H1 (cell line): ENCODE results near the gene HSD17B8. TPM values are rescaled to one million over a fixed set of nuclear protein-coding genes. Genes with fewer than 3 reads are reported as not detected.
A peak's percentile ranks its signal among the peaks of the same experiment; 100 is the strongest.

Source experiments
- CHD7 ChIP-seq: fragments of 300-600 bp; sonication (generic); IDR thresholded peaks from 2 replicates; pipeline ENCODE4 v1.7.1; 2012; ENCODE audit warnings: low read length, moderate library complexity, mild to moderate bottlenecking, inconsistent platforms; ENCODE audit not compliant: insufficient replicate concordance
- GABPA ChIP-seq: IDR thresholded peaks from 2 replicates; pipeline ENCODE4 v1.6.1; 2011; ENCODE audit warnings: mild to moderate bottlenecking, low read length, moderate library complexity, borderline replicate concordance; ENCODE audit not compliant: insufficient read depth
- JUN ChIP-seq: IDR thresholded peaks from 2 replicates; pipeline ENCODE4 v1.6.1; 2011; ENCODE audit warnings: low read depth, mild to moderate bottlenecking, improper control_type of control experiment, low read length
- KDM1A ChIP-seq: fragments of 200-600, 300-600 bp; sonication (generic); IDR thresholded peaks from 2 replicates; pipeline ENCODE4 v1.7.1; 2016; ENCODE audit warnings: mild to moderate bottlenecking, low read length, borderline replicate concordance
- POLR2A ChIP-seq, 2 experiments: IDR thresholded peaks; 1 replicate in 1 of 2; 2 replicates in 1 of 2; pipeline ENCODE4 v1.6.1; 2011; ENCODE audit warnings: low read depth in 2 of 2, low read length in 2 of 2, mild to moderate bottlenecking in 2 of 2; ENCODE audit errors: control extremely low read depth in 1 of 2
- SP4 ChIP-seq: IDR thresholded peaks from 2 replicates; pipeline ENCODE4 v1.6.1; 2012; ENCODE audit warnings: low read length, inconsistent platforms
- SUZ12 ChIP-seq: fragments of 200-600 bp; sonication (generic); IDR thresholded peaks from 2 replicates; pipeline ENCODE4 v1.6.1; 2012; ENCODE audit warnings: mild to moderate bottlenecking, inconsistent platforms, low read length, moderate library complexity, mixed read lengths
- TAF7 ChIP-seq: optimal IDR thresholded peaks from 2 replicates; pipeline ENCODE3; 2011; ENCODE audit warnings: low read depth, mild to moderate bottlenecking, inconsistent platforms, low read length, moderate library complexity, borderline replicate concordance
- TCF12 ChIP-seq: IDR thresholded peaks from 2 replicates; pipeline ENCODE4 v1.6.1; 2011; ENCODE audit warnings: low read depth, mild to moderate bottlenecking, low read length
- ZNF274 ChIP-seq: IDR thresholded peaks from 2 replicates; pipeline ENCODE4 v1.7.0; 2012; ENCODE audit warnings: low read length, borderline replicate concordance; ENCODE audit errors: extremely low read depth
- polyA plus RNA-seq, 7 experiments: library from polyadenylated mRNA; depleted of rRNA in 3 of 7; stranded (reverse) in 5 of 7; unstranded in 2 of 7; fragments of >200 nt in 5 of 7; fragments of 200-250 nt in 2 of 7; gene quantifications; 1 replicate in 5 of 7; 2 replicates in 1 of 7; 4 replicates in 1 of 7; pipeline versions ENCODE4 v1.2.1 to v1.2.3, GENCODE V29; 2011 to 2013; ENCODE audit warnings: missing spikeins in 2 of 7, mixed read lengths in 2 of 7
- total RNA-seq: library from RNA; stranded (reverse); fragmentation: NEBNext Ultra II Directional; extraction: Animal tissue kit (Norgen Biotek cat#: 25700); gene quantifications from 2 replicates; pipeline ENCODE4 v1.2.1, GENCODE V29; 2021

Gene HSD17B8
- total and polyA plus RNA-seq, 2 of the 8 experiments (the other 6 are each of a cell fraction or from before 2014, with no cell fraction given) = 3.3 to 17.1 TPM

GRCh38 chr6:33248932-33249731 is 44.7 kb downstream of the HSD17B8 start (continued):
- TF ChIP-seq CHD7 = no peak
- TF ChIP-seq TCF12 = no peak
- peak; percentile 3; the same call in 1 of the 2 replicates for TF ChIP-seq SUZ12
- TF ChIP-seq GABPA = no peak
- TF ChIP-seq TAF7 = no peak
- no peak for TF ChIP-seq JUN
- peak in 1 of 2 experiments; percentile 70; a peak in 2 of 3 replicates for TF ChIP-seq POLR2A (IDR thresholded peaks at IDR 0.05; ENCODE audit: control extremely low read depth in 1 of 2, low read depth in 2 of 2, low read length in 2 of 2)
- no peak for TF ChIP-seq ZNF274
- TF ChIP-seq KDM1A = no peak
- TF ChIP-seq SP4 = no peak
